HG03354 (cell line): ENCODE results near the gene MSX1.

Experiments
- ATAC-seq: cut with Tn5 transposase; IDR thresholded peaks from one replicate; pipeline ENCODE4 v1.9.1; 2021; ENCODE audit warnings: mild to moderate bottlenecking; ENCODE audit not compliant: unreplicated experiment, poor library complexity, severe bottlenecking

The MSX1 gene

DNA sequence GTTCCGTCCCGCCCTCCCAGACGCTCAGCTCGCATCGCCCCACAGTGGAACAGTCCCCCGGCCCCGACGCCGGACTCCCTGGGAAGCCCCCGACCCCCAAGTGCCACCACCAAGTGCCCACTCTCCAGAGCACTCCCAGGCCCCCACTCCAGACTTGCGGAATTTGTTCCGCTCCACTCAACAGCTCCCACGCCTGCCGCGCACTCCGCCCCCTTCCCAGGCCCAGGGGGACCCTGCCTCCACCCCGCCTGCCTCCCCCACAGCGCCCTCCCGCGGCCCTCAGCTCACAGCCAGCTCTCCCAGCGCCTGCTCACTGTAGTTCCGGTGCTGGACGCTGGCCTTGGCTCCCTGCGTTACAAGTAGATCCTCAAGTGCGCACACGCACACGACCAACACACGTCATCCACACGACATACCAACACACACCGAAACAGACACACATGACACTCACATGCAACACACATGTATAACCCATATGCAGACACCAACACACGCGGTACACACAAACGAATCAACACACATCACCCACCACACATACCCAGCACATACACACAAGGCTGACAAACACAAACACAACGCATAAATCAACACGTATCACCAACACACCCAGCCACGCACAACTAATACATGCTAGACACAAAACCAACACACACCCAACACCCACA, 8.0 kb downstream of the MSX1 start:
- no peak for ATAC-seq

GRCh38 chr4:4868040-4868757, 8.7 kb downstream of the MSX1 start:
- ATAC-seq, result no peak

DNA sequence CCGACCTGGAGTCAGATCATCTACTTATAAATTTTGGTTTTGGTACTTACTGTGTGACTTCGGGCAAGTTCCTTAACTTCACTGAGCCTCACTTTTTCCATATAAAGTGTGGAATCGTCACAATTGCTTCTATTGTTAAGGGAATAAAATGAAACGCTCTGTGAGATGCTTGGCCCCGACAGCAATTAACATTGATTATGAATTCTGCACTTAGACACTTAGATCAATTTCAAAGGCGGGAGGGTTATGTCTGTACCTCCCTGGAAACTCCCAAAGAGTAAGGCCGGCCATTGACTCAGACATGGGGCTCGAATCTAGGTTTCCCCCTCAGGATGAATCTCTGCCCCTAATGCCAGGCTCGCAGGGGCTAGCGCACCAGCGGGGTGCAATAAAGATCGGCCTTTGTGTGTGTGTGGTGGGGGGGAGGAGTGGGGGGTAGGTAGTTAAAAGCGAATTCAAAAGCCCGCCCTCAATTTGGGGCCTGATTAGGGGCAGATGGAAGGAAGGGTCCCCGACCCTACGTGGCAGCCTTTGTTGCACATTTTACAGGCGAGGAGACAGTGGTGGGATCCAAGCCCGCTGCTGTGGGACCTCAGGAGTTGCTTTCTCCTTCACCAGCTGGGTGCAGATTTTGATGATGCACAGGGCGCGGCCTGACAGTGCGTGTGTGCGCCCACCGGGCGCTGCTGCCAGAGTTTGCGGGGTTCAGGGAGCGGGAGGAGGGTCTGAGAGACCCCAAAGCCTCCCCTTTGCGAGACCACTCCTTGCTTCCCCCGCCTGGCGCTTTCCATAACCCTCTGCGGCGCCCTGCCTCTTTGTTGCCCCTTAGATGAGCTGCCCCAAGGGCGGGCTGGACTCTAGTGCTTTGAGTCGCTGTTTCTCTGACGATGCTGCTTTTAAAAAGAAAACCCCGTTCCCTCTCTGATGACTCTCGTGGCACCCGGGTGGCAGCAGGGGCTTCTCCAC, 9.6 kb downstream of the MSX1 start:
- no peak for ATAC-seq

- ATAC-seq, result no peak
Measured at GRCh38 chr4:4869731-4870571, 10.5 kb downstream of the MSX1 start.

DNA sequence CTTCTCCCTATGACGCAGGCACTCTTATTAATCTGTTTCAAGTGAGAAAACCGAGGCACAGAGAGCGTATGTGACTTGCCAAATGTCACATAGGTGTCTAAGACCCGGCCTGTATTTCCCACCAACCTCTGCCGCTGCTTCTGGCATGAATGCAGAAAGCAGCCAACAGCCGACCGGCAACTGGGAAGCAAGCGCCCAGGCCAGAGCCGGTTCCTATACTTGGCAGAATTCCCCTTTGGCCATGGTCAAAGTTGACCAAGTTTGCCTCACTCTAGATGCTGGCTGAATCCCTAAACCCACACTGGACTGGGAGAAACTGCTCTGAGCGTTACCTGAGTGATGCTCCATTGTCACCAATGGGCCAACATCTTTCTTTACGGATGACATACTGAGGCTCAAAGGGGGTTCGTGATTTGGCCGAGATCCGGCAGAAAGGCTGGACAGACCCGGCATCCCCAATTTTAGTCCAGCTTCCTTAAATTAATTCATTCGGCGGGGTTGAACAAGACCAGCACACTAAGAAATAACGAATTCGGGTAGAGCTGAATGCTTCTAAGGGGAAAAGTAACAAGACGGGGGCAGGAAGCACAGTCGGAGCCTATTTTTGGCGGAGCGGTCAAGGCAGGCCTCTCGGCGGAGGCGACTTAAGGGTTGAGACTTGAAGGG, 11.2 kb downstream of the MSX1 start:
- no peak for ATAC-seq

DNA sequence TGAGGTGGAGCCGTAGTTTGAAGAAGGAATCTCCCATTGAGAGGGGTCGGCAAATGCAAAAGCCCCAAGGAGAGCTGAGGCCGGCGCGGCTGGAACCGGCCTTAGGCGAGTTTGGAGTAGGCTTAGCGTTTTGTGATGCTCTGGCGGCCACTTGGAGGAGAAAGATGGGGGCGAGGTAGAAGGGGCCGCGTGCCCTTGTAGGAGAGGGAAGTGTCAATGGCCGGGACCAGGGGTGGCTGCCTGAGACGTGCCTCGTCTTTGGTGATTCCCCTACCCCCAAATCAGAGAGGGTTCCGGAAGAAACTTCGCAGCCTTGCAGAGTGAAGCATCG, 11.7 kb downstream of the MSX1 start:
- ATAC-seq, result no peak

DNA sequence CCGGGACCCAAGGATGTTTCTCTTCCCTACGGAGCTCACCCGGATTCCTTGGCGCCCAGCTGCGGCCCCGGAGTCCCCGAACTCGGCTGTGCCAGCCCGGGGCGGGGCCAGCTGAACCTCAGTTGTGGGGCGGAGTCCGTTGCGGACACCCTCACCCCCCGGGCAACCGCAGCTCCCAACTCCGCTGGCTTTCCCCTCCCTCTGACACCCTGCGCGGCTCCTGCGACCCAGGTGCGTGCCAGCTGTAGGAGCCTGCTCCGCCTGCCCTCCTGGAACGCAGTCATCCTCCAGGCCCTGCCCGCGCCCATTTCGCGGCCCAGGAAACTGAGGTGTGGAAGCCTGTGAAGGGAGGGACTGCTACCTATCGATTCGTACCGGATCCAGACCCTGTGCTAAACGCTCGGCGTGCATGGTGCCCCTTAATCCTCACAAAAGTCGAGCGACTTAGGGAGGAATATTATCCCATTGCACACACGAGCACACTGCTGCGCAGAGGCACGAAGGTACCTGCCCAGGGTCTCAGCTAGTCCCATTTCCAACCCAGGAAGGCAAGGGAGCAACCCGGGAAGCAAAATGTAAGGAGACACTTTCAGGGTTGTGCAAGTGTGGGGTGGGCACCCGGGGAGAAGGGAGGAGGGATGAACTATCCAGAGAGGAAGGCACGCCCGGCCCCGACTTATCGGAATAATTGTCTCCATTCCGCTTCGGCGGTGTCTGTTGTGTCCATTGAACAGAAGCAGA, 12.3 kb downstream of the MSX1 start:
- ATAC-seq, result no peak

GRCh38 chr4:4872314-4872903, 12.9 kb downstream of the MSX1 start:
- ATAC-seq, result no peak

DNA sequence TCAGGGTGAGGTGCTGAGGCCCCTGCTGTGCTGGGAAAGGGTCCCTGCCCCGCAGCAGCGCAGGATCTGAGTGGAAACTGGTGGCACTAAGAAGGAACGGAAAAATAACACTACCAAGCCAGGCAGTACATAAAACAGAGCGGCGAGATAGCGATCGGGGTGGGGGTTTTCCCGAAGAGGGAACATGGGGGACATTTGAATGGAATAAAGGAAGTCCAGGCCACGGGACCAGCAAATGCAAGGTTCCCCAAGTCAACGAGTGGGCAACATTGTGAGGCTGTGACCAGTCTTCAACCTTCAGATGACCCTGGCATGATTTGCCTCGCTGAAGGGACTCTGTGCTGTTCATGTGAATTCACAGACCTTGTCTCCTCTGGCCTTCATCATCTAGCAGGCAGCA, 13.7 kb downstream of the MSX1 start:
- no peak for ATAC-seq

GRCh38 chr4:4874254-4874653, 14.8 kb downstream of the MSX1 start:
- no peak for ATAC-seq

- ATAC-seq, result no peak
Measured at GRCh38 chr4:4875147-4875546, 15.7 kb downstream of the MSX1 start.

DNA sequence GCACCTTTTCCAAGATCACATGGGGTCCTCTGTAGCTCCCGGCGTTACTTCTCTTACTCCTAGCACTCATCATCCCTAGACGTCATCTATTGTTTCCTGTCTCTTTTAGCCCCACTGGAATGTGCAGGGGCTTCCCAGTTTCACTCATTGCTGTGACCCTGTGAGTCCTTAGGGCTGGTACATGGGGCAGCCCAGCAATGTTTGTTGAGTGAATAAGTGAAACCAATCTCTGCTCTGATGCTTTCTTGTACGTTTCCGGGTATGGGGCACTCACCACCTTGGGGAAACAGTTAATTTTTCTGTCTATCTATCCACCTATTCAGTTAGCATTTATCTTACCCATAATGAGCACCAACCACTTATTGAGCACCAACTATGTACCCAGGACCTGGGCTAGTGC, 16.1 kb downstream of the MSX1 start:
- no peak for ATAC-seq

- ATAC-seq, result no peak
Measured at GRCh38 chr4:4876945-4877661, 17.6 kb downstream of the MSX1 start.

- no peak for ATAC-seq
Measured at GRCh38 chr4:4880492-4880891, 21.0 kb downstream of the MSX1 start.

- ATAC-seq, result no peak
Measured at GRCh38 chr4:4881432-4881831, 22.0 kb downstream of the MSX1 start.

GRCh38 chr4:4884611-4885010, 25.1 kb downstream of the MSX1 start:
- no peak for ATAC-seq

GRCh38 chr4:4887426-4887825, 28.0 kb downstream of the MSX1 start:
- ATAC-seq, result no peak

GRCh38 chr4:4888695-4889094, 29.2 kb downstream of the MSX1 start:
- ATAC-seq, result no peak
